Glutamatergic neuron (in vitro differentiated cells): ENCODE measurements around the gene RNF212B. TPM values are rescaled to one million over a fixed set of nuclear protein-coding genes. Genes with fewer than 3 reads are reported as not detected.

Experiments
- DNase-seq: peaks from one replicate; pipeline ENCODE4 v3.0.0; 2022
- H3K27ac Mint-ChIP-seq: one replicate; pipeline ENCODE4 v1.8.0; 2020; ENCODE audit warnings: mild to moderate bottlenecking, mixed read lengths, inconsistent platforms; ENCODE audit not compliant: unreplicated experiment
- H3K27me3 Mint-ChIP-seq: one replicate; pipeline ENCODE4 v1.8.0; 2020; ENCODE audit warnings: mild to moderate bottlenecking, moderate library complexity, mixed read lengths, inconsistent platforms; ENCODE audit not compliant: unreplicated experiment
- H3K36me3 Mint-ChIP-seq: one replicate; pipeline ENCODE4 v1.8.0; 2020; ENCODE audit warnings: mild to moderate bottlenecking, mixed read lengths, inconsistent platforms; ENCODE audit not compliant: unreplicated experiment
- H3K4me1 Mint-ChIP-seq: one replicate; pipeline ENCODE4 v1.8.0; 2020; ENCODE audit warnings: mild to moderate bottlenecking, low read depth, mixed read lengths, inconsistent platforms; ENCODE audit not compliant: unreplicated experiment
- H3K4me3 Mint-ChIP-seq: one replicate; pipeline ENCODE4 v1.8.0; 2020; ENCODE audit warnings: mild to moderate bottlenecking, mixed read lengths, inconsistent platforms; ENCODE audit not compliant: unreplicated experiment
- H3K9me3 Mint-ChIP-seq: one replicate; pipeline ENCODE4 v1.8.0; 2020; ENCODE audit warnings: mild to moderate bottlenecking, moderate library complexity, mixed read lengths, inconsistent platforms; ENCODE audit not compliant: unreplicated experiment
- CTCF ChIP-seq: fragments of 200-600 bp; sonication (generic); IDR thresholded peaks from one replicate; pipeline ENCODE4 v1.5.0; 2021; ENCODE audit not compliant: partially characterized antibody, unreplicated experiment
- total RNA-seq: library from RNA; stranded (reverse); fragmentation: NEBNext Ultra II Directional; extraction: Animal tissue kit (Norgen Biotek cat#: 25700); gene quantifications from one replicate; pipeline ENCODE4 v1.2.1, GENCODE V29; 2021; ENCODE audit not compliant: unreplicated experiment

RNF212B gene
- total RNA-seq, 1 donor from 2014 or later: not detected

GRCh38 chr14:23316300-23316699 is 78.6 kb downstream of the RNF212B start:
- Mint-ChIP-seq H3K36me3 (no peaks in the 10 kb centered on the region), H3K27ac (no peak overlapping the region), H3K4me1 (peaks cover 11% of the 10 kb centered on the region)

GRCh38 chr14:23319746-23320583 is 82.2 kb downstream of the RNF212B start:
- DNase-seq: no peak
- Mint-ChIP-seq H3K4me1 (peaks cover 20% of the 10 kb centered on the region), H3K36me3 (no peaks in the 10 kb centered on the region)

More at GRCh38 chr14:23316300-23316699, 78.6 kb downstream of the RNF212B start:
- Mint-ChIP-seq H3K9me3 (peaks cover 8% of the 10 kb centered on the region), H3K27me3 (peaks cover 10% of the 10 kb centered on the region), H3K4me3 (no peak overlapping the region)
- TF ChIP-seq CTCF: no peak
- no peak for DNase-seq

GRCh38 chr14:23320584-23321571 is 83.1 kb downstream of the RNF212B start, which contains the start of gene PABPN1:
PABPN1 (plus strand) TSS chr14:23321457; CDS start chr14:23321470, 13 bp downstream.
- TF ChIP-seq CTCF: no peak

More at GRCh38 chr14:23319746-23320583, 82.2 kb downstream of the RNF212B start:
- Mint-ChIP-seq H3K27ac (peak overlapping the region; percentile 89), H3K4me3 (peak overlapping the region; percentile 81), H3K27me3 (peaks cover 14% of the 10 kb centered on the region), H3K9me3 (peaks cover 13% of the 10 kb centered on the region)
- TF ChIP-seq CTCF: no peak

GRCh38 chr14:23321572-23322547 is 84.1 kb downstream of the RNF212B start:
- no peak for TF ChIP-seq CTCF
- Mint-ChIP-seq H3K27ac (peak overlapping the region; percentile 98), H3K9me3 (peaks cover 16% of the 10 kb centered on the region), H3K4me3 (peak overlapping the region; percentile 94), H3K4me1 (peaks cover 20% of the 10 kb centered on the region), H3K36me3 (no peaks in the 10 kb centered on the region), H3K27me3 (peaks cover 14% of the 10 kb centered on the region)
- peak; percentile 57 for DNase-seq

More at GRCh38 chr14:23320584-23321571, 83.1 kb downstream of the RNF212B start, which contains the start of gene PABPN1:
- Mint-ChIP-seq H3K27ac (peak within 1 kb of the TSS; percentile 98), H3K4me3 (peak within 1 kb of the TSS; percentile 94), H3K4me1 (peaks cover 20% of the 10 kb centered on the region), H3K27me3 (peaks cover 14% of the 10 kb centered on the region), H3K9me3 (peaks cover 14% of the 10 kb centered on the region), H3K36me3 (no peaks in the 10 kb centered on the region)
- DNase-seq: peak; percentile 94

Other genes starting within 250 kb of the RNF212B start
- 12.1 TPM for gene C14orf93, start 227.8 kb upstream of the RNF212B start, total RNA-seq
- 289 TPM for gene PSMB5, start 203.0 kb upstream of the RNF212B start, total RNA-seq
- not detected for gene PSMB11, start 195.7 kb upstream of the RNF212B start, total RNA-seq
- gene CDH24, start 180.4 kb upstream of the RNF212B start, total RNA-seq: 164 TPM
- 341 TPM for gene ACIN1, start 142.8 kb upstream of the RNF212B start, total RNA-seq
- gene C14orf119, start 142.4 kb upstream of the RNF212B start, total RNA-seq: 40.3 TPM
- gene CIROP, start 132.9 kb upstream of the RNF212B start, total RNA-seq: not detected
- gene CEBPE, start 118.7 kb upstream of the RNF212B start, total RNA-seq: not detected
- gene SLC7A8, start 54.3 kb upstream of the RNF212B start, total RNA-seq: 7.9 TPM
- gene HOMEZ, start 48.2 kb downstream of the RNF212B start, total RNA-seq: 12.2 TPM
- 10.8 TPM for gene PPP1R3E, start 64.9 kb downstream of the RNF212B start, total RNA-seq
- gene BCL2L2, start 68.9 kb downstream of the RNF212B start, total RNA-seq: 32.6 TPM
- 355 TPM for gene PABPN1, start 83.5 kb downstream of the RNF212B start, total RNA-seq
- gene SLC22A17, start 115.0 kb downstream of the RNF212B start, total RNA-seq: 70.6 TPM
- 90.4 TPM for gene EFS, start 127.2 kb downstream of the RNF212B start, total RNA-seq
- gene IL25, start 134.9 kb downstream of the RNF212B start, total RNA-seq: not detected
- not detected for gene CMTM5, start 139.1 kb downstream of the RNF212B start, total RNA-seq
- not detected for gene MYH6, start 170.3 kb downstream of the RNF212B start, total RNA-seq
- not detected for gene MYH7, start 197.7 kb downstream of the RNF212B start, total RNA-seq
- 46.5 TPM for gene NGDN, start 231.8 kb downstream of the RNF212B start, total RNA-seq